H1 (cell line): ENCODE data around the gene EXT2. TPM values are rescaled to one million over a fixed set of nuclear protein-coding genes. Genes with fewer than 3 reads are reported as not detected.

Experiments used
- CTCF ChIA-PET: fragments of 300-600 bp; sonication (Branson Sonifier 250); formaldehyde crosslinking; loops from one replicate; lab custom pipeline; 2021; ENCODE audit not compliant: partially characterized antibody; lab: Charles Lee
- POLR2A ChIA-PET: fragments of 300-600 bp; sonication (Branson Sonifier 250); formaldehyde crosslinking; loops from one replicate; lab custom pipeline; 2021; ENCODE audit warnings: inconsistent platforms; ENCODE audit not compliant: partially characterized antibody; lab: Charles Lee
- DNase-seq, 2 experiments: peaks; one replicate each; pipeline versions ENCODE4 v3.0.0 to v3.0.0-alpha.2; 2010 to 2022; ENCODE audit warnings: low spot score in 2 of 2, low read depth in 1 of 2, mixed read lengths in 1 of 2
- FAIRE-seq: peaks from 2 replicates; lab custom pipeline; 2011; peaks lifted over from hg19 to GRCh38; lab: Jason Lieb, UNC
- H2AFZ ChIP-seq: 2 replicates; pipeline ENCODE4 v1.8.1; 2012; ENCODE audit warnings: low read length, inconsistent platforms
- H2AK5ac ChIP-seq: 2 replicates; pipeline ENCODE4 v1.6.1; 2013; ENCODE audit warnings: low read depth, low read length
- H2BK120ac ChIP-seq: replicated peaks from 2 replicates; pipeline ENCODE3; 2013; ENCODE audit warnings: low read depth, low read length, inconsistent platforms
- H2BK12ac ChIP-seq: 2 replicates; pipeline ENCODE4 v1.6.1; 2013; ENCODE audit warnings: low read depth, low read length
- H2BK15ac ChIP-seq: 2 replicates; pipeline ENCODE4 v1.6.1; 2013; ENCODE audit warnings: low read length
- H2BK20ac ChIP-seq: 2 replicates; pipeline ENCODE4 v1.6.1; 2013; ENCODE audit warnings: low read length
- H2BK5ac ChIP-seq: 2 replicates; pipeline ENCODE4 v1.6.1; 2013; ENCODE audit warnings: low read depth, low read length
- H3K14ac ChIP-seq: 2 replicates; pipeline ENCODE4 v1.6.1; 2013; ENCODE audit warnings: inconsistent platforms; ENCODE audit not compliant: insufficient read length
- H3K18ac ChIP-seq: 2 replicates; pipeline ENCODE4 v1.6.1; 2013; ENCODE audit warnings: low read length; ENCODE audit errors: extremely low read depth
- H3K23ac ChIP-seq: 2 replicates; pipeline ENCODE4 v1.6.1; 2013; ENCODE audit warnings: inconsistent platforms; ENCODE audit not compliant: insufficient read length
- H3K23me2 ChIP-seq: 2 replicates; pipeline ENCODE4 v1.6.1; 2013; ENCODE audit warnings: low read depth, low read length
- H3K27ac ChIP-seq: 2 replicates; pipeline ENCODE4 v1.6.1; 2011; ENCODE audit warnings: low read depth, low read length, inconsistent platforms
- H3K27me3 ChIP-seq, 4 experiments: replicated peaks in 1 of 4; 1 replicate in 1 of 4; 2 replicates in 3 of 4; pipeline versions ENCODE4 v1.6.1 to v1.8.1; 2011 to 2013; ENCODE audit warnings: low read length in 3 of 4, mild to moderate bottlenecking in 3 of 4, inconsistent platforms in 2 of 4, mixed read lengths in 2 of 4, moderate library complexity in 1 of 4; ENCODE audit not compliant: control insufficient read depth in 3 of 4, insufficient read depth in 3 of 4; ENCODE audit errors: extremely low read depth in 1 of 4
- H3K36me3 ChIP-seq, 4 experiments: 2 replicates each; pipeline versions ENCODE4 v1.6.1 to v1.8.1; 2011 to 2013; ENCODE audit warnings: mild to moderate bottlenecking in 4 of 4, low read length in 3 of 4, moderate library complexity in 2 of 4, control low read depth in 1 of 4, inconsistent platforms in 1 of 4; ENCODE audit not compliant: insufficient read depth in 4 of 4, control insufficient read depth in 2 of 4
- H3K4ac ChIP-seq: replicated peaks from 2 replicates; pipeline ENCODE3; 2013; ENCODE audit warnings: low read length, low read depth, mixed read lengths, inconsistent platforms; ENCODE audit not compliant: insufficient read length
- H3K4me1 ChIP-seq, 4 experiments: replicated peaks in 1 of 4; 1 replicate in 1 of 4; 2 replicates in 3 of 4; pipeline versions ENCODE4 v1.6.1 to v1.8.1; 2011 to 2013; ENCODE audit warnings: low read length in 3 of 4, inconsistent platforms in 2 of 4, mixed read lengths in 1 of 4; ENCODE audit not compliant: insufficient read depth in 4 of 4, control insufficient read depth in 3 of 4
- H3K4me2 ChIP-seq, 2 experiments: 2 replicates each; pipeline versions ENCODE4 v1.6.1 to v1.8.1; 2011 to 2013; ENCODE audit warnings: low read depth in 2 of 2, low read length in 2 of 2, control low read depth in 1 of 2, inconsistent platforms in 1 of 2, mild to moderate bottlenecking in 1 of 2; ENCODE audit not compliant: insufficient read depth in 1 of 2
- H3K4me3 ChIP-seq, 4 experiments: fragments of 200-600, 300-600 bp in 1 of 4; sonication (generic), shearing (Covaris generic), sonication (Bioruptor Twin) in 1 of 4; 2 replicates each; pipeline versions ENCODE4 v1.5.1 to v1.8.1; 2011 to 2016; ENCODE audit warnings: low read length in 4 of 4, low read depth in 3 of 4, control low read depth in 2 of 4, inconsistent platforms in 2 of 4, mild to moderate bottlenecking in 2 of 4, mixed read lengths in 1 of 4, moderate library complexity in 1 of 4; ENCODE audit not compliant: insufficient read depth in 2 of 4; ENCODE audit errors: extremely low read depth in 1 of 4
- H3K56ac ChIP-seq: replicated peaks from 2 replicates; pipeline ENCODE3; 2013; ENCODE audit warnings: low read depth, mild to moderate bottlenecking, mixed read lengths, low read length, inconsistent platforms; ENCODE audit not compliant: insufficient read length
- H3K79me1 ChIP-seq: 2 replicates; pipeline ENCODE4 v1.6.1; 2013; ENCODE audit warnings: low read depth, low read length, control low read depth
- H3K79me2 ChIP-seq, 2 experiments: 2 replicates each; pipeline versions ENCODE4 v1.6.1 to v1.8.1; 2012 to 2013; ENCODE audit warnings: low read length in 2 of 2, mild to moderate bottlenecking in 2 of 2, inconsistent platforms in 1 of 2; ENCODE audit not compliant: insufficient read depth in 2 of 2, control insufficient read depth in 1 of 2
- H3K9ac ChIP-seq, 4 experiments: replicated peaks in 1 of 4; 1 replicate in 1 of 4; 2 replicates in 3 of 4; pipeline versions ENCODE4 v1.6.1 to v1.8.1; 2011 to 2013; ENCODE audit warnings: low read depth in 3 of 4, low read length in 3 of 4, control low read depth in 2 of 4, mild to moderate bottlenecking in 2 of 4, moderate library complexity in 2 of 4, inconsistent platforms in 1 of 4; ENCODE audit errors: extremely low read depth in 1 of 4
- H3K9me3 ChIP-seq, 2 experiments: 2 replicates each; pipeline versions ENCODE4 v1.6.1 to v1.8.1; 2012 to 2013; ENCODE audit warnings: mild to moderate bottlenecking in 2 of 2, moderate library complexity in 2 of 2, control low read depth in 1 of 2, inconsistent platforms in 1 of 2, low read depth in 1 of 2, low read length in 1 of 2, mixed read lengths in 1 of 2; ENCODE audit not compliant: insufficient read depth in 2 of 2
- H4K20me1 ChIP-seq, 2 experiments: replicated peaks in 1 of 2; 2 replicates each; pipeline versions ENCODE3 to v1.8.1; 2011 to 2013; ENCODE audit warnings: inconsistent platforms in 2 of 2, low read length in 2 of 2, mild to moderate bottlenecking in 1 of 2; ENCODE audit not compliant: insufficient read depth in 2 of 2, control insufficient read depth in 1 of 2
- H4K5ac ChIP-seq: 2 replicates; pipeline ENCODE4 v1.6.1; 2013; ENCODE audit warnings: low read length, low read depth, mixed read lengths, inconsistent platforms; ENCODE audit not compliant: insufficient read length
- H4K8ac ChIP-seq: 2 replicates; pipeline ENCODE4 v1.8.0; 2013; ENCODE audit warnings: mild to moderate bottlenecking, moderate library complexity, low read length, inconsistent platforms; ENCODE audit not compliant: insufficient read depth; ENCODE audit errors: extremely low read depth
- H4K91ac ChIP-seq: replicated peaks from 2 replicates; pipeline ENCODE3; 2013; ENCODE audit warnings: low read length, mixed read lengths, inconsistent platforms; ENCODE audit not compliant: insufficient read length
- CTBP2 ChIP-seq: IDR thresholded peaks from 2 replicates; pipeline ENCODE4 v1.7.0; 2011; ENCODE audit warnings: borderline replicate concordance, mild to moderate bottlenecking, moderate library complexity, mixed read lengths, low read length; ENCODE audit not compliant: insufficient read depth, insufficient read length
- EZH2 ChIP-seq: fragments of 200-600 bp; sonication (generic); IDR thresholded peaks from 2 replicates; pipeline ENCODE4 v1.7.1; 2012; ENCODE audit warnings: low read depth, mild to moderate bottlenecking, moderate library complexity, low read length, inconsistent platforms; ENCODE audit not compliant: severe bottlenecking
- GABPA ChIP-seq: IDR thresholded peaks from 2 replicates; pipeline ENCODE4 v1.6.1; 2011; ENCODE audit warnings: mild to moderate bottlenecking, low read length, moderate library complexity, borderline replicate concordance; ENCODE audit not compliant: insufficient read depth
- NANOG ChIP-seq: IDR thresholded peaks from 2 replicates; pipeline ENCODE4 v1.6.1; 2011; ENCODE audit warnings: low read length, low read depth, mild to moderate bottlenecking, inconsistent platforms; ENCODE audit not compliant: insufficient read depth, poor library complexity, severe bottlenecking
- POLR2AphosphoS5 ChIP-seq: IDR thresholded peaks from 2 replicates; pipeline ENCODE4 v1.6.1; 2011; ENCODE audit warnings: low read depth, low read length
- POU5F1 ChIP-seq: IDR thresholded peaks from 2 replicates; pipeline ENCODE4 v1.6.1; 2011; ENCODE audit warnings: low read depth, mild to moderate bottlenecking, low read length, moderate library complexity
- RXRA ChIP-seq: IDR thresholded peaks from 2 replicates; pipeline ENCODE4 v1.6.1; 2011; ENCODE audit warnings: low read depth, mild to moderate bottlenecking, low read length, moderate library complexity; ENCODE audit not compliant: insufficient read depth
- SUZ12 ChIP-seq: fragments of 200-600 bp; sonication (generic); IDR thresholded peaks from 2 replicates; pipeline ENCODE4 v1.6.1; 2012; ENCODE audit warnings: mild to moderate bottlenecking, inconsistent platforms, low read length, moderate library complexity, mixed read lengths
- TCF12 ChIP-seq: IDR thresholded peaks from 2 replicates; pipeline ENCODE4 v1.6.1; 2011; ENCODE audit warnings: low read depth, mild to moderate bottlenecking, low read length
- TEAD4 ChIP-seq: IDR thresholded peaks from 2 replicates; pipeline ENCODE4 v1.6.1; 2012; ENCODE audit warnings: low read depth, low read length, inconsistent platforms, mixed read lengths
- WGBS, 2 experiments: shearing (Covaris generic) in 1 of 2; methylation state at CpG; one replicate each; pipeline versions ENCODE4 v1.1.6 to v1.1.7; 2013 to 2015; ENCODE audit warnings: low lambda C conversion rate in 2 of 2, mixed read lengths in 2 of 2, inconsistent platforms in 1 of 2, low coverage in 1 of 2, missing lambda C conversion rate in 1 of 2; ENCODE audit not compliant: insufficient replicate concordance in 2 of 2, insufficient coverage in 1 of 2, insufficient read length in 1 of 2; ENCODE audit errors: extremely low coverage in 1 of 2, missing lambda C conversion rate in 1 of 2; 5-methylcytosine and 5-hydroxymethylcytosine counted together
- polyA plus RNA-seq, 7 experiments: library from polyadenylated mRNA; depleted of rRNA in 3 of 7; stranded (reverse) in 5 of 7; unstranded in 2 of 7; fragments of >200 nt in 5 of 7; fragments of 200-250 nt in 2 of 7; gene quantifications; 1 replicate in 5 of 7; 2 replicates in 1 of 7; 4 replicates in 1 of 7; pipeline versions ENCODE4 v1.2.1 to v1.2.3, GENCODE V29; 2011 to 2013; ENCODE audit warnings: missing spikeins in 2 of 7, mixed read lengths in 2 of 7
- total RNA-seq: library from RNA; stranded (reverse); fragmentation: NEBNext Ultra II Directional; extraction: Animal tissue kit (Norgen Biotek cat#: 25700); gene quantifications from 2 replicates; pipeline ENCODE4 v1.2.1, GENCODE V29; 2021

EXT2 gene
- total and polyA plus RNA-seq, 2 of the 8 experiments (the other 6 are each of a cell fraction or from before 2014, with no cell fraction given) = 29.8 to 42.8 TPM

DNA sequence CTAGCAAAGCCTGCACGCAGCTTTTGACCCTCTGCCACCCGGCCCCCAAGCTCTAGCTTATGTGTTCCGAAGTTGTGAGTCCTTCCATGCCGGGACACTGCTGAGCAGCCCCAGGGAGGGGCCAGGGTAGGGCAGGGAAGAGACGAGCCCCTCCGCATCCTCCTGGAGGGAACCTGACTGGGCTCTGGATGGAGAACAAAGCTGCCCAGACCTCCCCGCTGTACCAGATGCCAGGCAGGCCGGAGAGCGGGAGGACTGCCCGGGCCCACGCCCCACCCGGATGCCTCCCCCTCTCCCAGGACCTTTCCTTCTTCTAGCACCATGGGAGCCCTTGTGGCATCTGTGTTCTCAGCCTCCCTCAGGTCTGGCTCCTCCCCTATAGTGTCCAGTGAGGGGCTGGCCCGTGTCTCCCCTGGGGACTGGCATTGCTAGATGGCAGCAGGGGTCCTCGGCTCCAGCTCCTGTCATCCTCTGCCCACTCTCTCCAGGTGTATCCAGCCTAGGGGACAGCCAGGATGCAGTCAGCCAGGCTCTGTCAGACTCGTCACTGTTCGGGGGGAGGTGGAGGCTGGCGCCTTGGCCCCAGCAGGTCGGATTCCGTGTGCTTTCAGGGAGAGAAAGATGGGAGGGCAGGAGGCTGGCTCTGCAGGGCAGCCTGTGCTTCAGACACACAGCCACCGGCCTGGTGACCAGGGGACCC lies 168.4 kb downstream of the EXT2 start:
- Histone ChIP-seq H2BK12ac (no peak overlapping the region; the same call in 1 of the 2 replicates), H3K36me3 (no peaks in the 10 kb centered on the region), H3K18ac (peak overlapping the region; percentile 81; the same call in 1 of the 2 replicates), H3K14ac (no peak overlapping the region), H2BK20ac (no peak overlapping the region), H3K79me1 (no peaks in the 10 kb centered on the region), H2BK120ac (no peak overlapping the region), H4K20me1 (no peaks in the 10 kb centered on the region), H3K27me3 (no peaks in the 10 kb centered on the region), H3K56ac (no peak overlapping the region), H4K91ac (no peak overlapping the region), H2AK5ac (no peak overlapping the region), H3K79me2 (no peaks in the 10 kb centered on the region), H3K4me3 (no peak overlapping the region), H4K8ac (no peak overlapping the region), H3K4me2 (no peak overlapping the region), H4K5ac (no peak overlapping the region), H3K9ac (no peak overlapping the region), H2BK15ac (0 out of 2 replicates have a peak overlapping the region, but pooled peaks have one; percentile 65), H3K9me3 (no peaks in the 10 kb centered on the region), H3K27ac (no peak overlapping the region), H3K4ac (no peak overlapping the region), H3K23ac (no peak overlapping the region), H3K23me2 (no peaks in the 10 kb centered on the region), H2AFZ (no peak overlapping the region), H2BK5ac (no peak overlapping the region), H3K4me1 (no peaks in the 10 kb centered on the region; a peak in 2 of 7 replicates)
- DNase-seq = no peak
- POLR2A ChIA-PET = interaction anchor here (2.7 kb wide), 1 partner anchor 20 kb away, joined by 7 read pairs; no protein-coding TSS in a partner anchor
- CTCF ChIA-PET = interaction anchor here (0.6 to 3.2 kb wide), 6 partner anchors 13 to 132 kb away, joined by 3 to 14 read pairs (median 7); no protein-coding TSS in a partner anchor
- 82% methylated on average over 17 of the region's 20 CpGs; no CpG with 5 or more reads in 1 of the 2 experiments for WGBS, 2 experiments
- no peak for FAIRE-seq
- TF ChIP-seq RXRA = no peak
- no peak for TF ChIP-seq POLR2AphosphoS5
- no peak for TF ChIP-seq NANOG
- TF ChIP-seq POU5F1 = no peak
- TF ChIP-seq TEAD4 = no peak
- no peak for TF ChIP-seq EZH2
- TF ChIP-seq SUZ12 = no peak
- TF ChIP-seq TCF12 = no peak
- no peak for TF ChIP-seq CTBP2
- TF ChIP-seq GABPA = no peak
